GM18520 (cell line): ENCODE measurements around the gene CSNK2A1.
"Not testable (repeated sequence)": the region's sequence is repeated elsewhere in the genome, so short reads cannot be mapped to it uniquely, and the experiment has no call there.

Source experiments
- ATAC-seq: cut with Tn5 transposase; IDR thresholded peaks from one replicate; pipeline ENCODE4 v1.9.1; 2021; ENCODE audit not compliant: unreplicated experiment

The CSNK2A1 gene

DNA sequence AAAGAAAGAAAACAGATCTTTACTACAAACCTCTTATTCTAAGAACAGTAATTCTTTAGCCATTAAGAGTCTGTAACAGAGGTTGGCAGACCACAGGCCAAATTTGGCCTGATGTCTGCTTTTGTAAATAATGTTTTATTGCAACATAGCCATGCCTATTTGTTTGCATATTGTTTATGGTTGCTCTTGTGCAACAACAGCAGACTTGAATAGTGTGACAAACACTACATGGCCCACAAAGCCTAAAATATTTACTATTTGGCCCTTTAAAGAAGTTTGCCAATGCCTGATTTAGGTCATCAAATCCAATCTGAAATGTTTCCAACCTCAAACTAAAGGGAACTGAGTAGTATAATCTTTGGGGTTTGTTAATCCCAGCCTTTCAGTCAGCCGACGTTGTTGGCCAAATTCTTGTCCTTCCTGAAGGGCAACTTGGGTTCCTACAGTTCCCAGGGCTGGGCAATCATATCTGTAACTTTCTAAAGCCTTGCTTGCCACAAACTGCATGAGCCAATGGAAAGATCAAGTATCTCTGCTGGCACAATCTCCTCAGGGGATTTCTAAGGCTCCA, 47.4 kb downstream of the CSNK2A1 start:
- ATAC-seq, result no peak

GRCh38 chr20:492159-492558, 51.4 kb downstream of the CSNK2A1 start:
- ATAC-seq, result no peak

DNA sequence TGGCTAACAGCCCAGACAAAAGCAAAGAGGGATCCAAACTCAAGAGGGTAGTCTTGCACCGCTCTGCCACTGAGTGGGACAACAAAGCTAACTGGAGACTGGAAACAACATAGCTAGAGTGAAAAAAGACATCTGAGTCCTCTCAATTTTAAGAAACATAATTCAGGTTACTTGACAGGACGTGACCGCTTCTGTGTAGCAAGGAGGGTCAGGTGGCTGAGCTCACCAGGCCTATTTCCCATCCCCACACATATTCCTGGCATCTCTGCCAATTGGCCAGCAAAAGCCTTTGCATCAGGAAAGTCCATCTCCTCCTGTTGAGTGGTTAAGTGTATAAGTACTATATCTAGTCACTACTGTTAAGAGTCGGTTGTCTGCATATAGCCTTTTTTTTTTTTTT, 55.9 kb downstream of the CSNK2A1 start:
- no peak for ATAC-seq

DNA sequence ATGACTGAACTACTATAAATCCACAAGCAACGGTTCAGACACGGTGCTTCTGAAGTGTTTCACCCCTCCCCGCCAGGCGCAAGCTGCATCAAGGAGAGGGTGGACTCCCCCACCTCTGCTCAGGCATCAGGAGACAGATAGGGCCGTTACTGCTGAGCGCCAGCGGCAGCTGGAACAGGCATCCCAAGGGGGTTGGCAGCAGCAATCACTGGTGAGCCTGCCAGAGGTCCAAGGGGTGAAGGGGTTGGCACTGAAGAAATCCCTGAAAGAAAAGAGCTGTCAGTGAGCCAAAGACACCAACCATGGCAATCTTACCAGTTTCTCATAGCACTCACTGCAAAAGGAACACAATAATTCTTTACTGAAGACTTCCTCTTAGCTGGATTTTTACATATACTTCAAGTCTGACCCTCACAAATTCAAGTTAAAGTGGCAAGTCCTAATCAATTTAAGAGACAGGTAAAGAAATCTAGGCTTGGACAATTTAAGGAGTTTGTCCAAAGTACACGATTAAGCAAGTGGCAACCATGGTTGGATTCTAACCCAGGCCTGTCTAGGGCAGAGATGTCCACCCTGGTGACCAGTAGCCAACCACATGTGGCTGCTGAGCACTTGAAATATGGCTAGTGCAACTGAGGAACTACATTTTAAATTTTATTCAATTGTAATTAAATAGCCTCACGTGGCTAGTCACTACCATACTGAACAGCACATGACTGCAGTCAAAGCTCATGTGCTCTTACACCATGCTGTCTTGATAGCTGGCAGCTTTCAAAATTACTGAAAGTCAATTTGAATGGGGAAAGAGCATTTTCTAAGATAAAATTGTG, 59.6 kb downstream of the CSNK2A1 start:
- ATAC-seq, result no peak

DNA sequence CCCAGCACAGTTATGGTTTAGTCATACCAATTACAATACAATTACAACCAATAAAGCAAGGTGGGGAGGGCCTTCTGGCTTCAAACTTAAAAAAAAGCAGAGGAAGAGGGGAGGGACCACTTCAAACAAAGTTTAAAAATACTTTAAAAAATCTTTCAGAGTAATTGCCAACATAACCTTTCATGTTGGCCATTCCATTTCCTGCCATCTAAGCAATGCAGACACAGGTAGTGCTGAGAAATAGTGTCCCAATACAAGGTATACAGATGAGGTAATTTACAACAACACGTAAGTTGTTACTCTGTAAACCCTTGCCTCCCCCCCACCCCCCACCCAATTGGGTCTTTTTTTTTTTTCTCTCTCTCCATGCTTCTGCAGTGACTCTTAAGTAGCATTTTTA, 62.4 kb downstream of the CSNK2A1 start:
- no peak for ATAC-seq

GRCh38 chr20:480044-480443, 63.5 kb downstream of the CSNK2A1 start:
- no peak for ATAC-seq

- no peak for ATAC-seq
These were observed 64.1 kb downstream of the CSNK2A1 start for GRCh38 chr20:479487-479886.

GRCh38 chr20:478949-479429, 64.6 kb downstream of the CSNK2A1 start:
- no peak for ATAC-seq

GRCh38 chr20:478010-478948, 65.3 kb downstream of the CSNK2A1 start:
- no peak for ATAC-seq

GRCh38 chr20:476561-477249, 66.9 kb downstream of the CSNK2A1 start:
- ATAC-seq, result not testable (repeated sequence)

GRCh38 chr20:475463-476357, 67.9 kb downstream of the CSNK2A1 start:
- ATAC-seq, result no peak

DNA sequence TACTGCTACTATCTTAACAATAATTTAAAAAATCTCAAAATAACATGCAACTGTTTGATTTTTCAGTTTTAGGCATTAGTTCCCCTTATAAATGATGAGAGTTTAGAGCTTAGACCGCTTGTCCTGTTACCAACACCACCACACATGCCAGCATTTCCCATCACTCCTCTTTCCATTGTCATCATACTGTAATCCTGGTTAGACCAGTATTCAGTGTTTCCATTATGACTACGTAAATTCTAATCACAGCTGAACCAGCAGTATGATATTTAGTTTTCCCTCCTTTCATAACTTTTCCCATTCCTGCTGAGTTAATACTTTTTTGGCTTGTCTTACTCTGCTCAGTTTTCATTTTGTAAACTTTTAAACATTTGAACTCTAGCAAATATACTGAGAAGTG, 69.0 kb downstream of the CSNK2A1 start:
- ATAC-seq, result no peak

DNA sequence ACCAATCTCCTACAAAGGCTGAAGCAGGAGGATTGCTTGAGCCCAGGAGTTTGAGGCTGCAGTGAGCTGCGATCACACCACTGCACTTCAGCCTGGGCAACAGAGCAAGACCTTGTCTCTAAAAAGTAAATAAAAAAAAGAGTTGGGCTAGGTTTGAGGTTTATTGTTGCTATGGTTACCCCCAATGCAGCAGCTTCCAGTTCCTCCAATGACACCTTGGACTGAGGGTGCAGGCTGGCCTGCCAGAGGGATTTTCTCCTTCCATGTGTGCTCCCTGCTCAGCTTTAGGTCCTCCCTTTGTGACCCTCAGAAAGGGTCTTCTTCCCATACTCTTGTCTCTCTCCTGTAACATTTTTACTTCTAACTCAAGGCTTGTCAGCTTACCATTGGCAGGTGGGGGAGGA, 70.7 kb downstream of the CSNK2A1 start:
- ATAC-seq, result no peak

DNA sequence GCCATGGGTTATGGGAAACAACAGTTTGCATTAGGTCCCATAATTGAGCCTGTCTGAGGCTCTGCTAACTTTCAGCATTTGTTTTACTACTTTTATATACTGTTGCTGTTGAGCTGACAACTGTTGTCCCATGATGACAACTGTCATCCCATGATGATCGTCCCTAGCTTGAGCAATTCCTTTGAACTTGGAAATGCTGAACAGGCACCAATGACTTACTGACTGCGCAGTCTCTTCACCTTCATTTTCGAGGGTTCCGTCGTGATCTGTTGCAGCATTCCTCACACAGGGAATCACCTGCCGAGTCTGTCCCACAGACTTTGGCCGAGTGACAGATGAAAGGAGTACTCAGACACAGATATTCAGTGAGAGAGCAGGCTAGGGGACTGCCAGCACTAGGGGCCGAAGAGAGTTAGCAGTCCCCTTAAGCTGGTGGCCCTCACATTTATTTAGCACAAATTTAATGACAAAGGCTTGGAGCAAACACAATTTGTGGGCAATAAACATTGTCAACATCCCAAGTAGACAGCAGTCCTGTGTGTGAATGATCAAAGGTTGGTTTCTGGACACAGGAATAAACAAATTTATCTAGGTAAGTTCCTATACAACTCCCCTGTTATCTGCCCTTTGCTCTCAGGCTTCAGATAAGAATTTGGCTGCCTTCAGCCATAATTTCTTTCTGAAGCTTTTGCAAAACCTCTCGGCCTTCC, 71.3 kb downstream of the CSNK2A1 start:
- no peak for ATAC-seq

DNA sequence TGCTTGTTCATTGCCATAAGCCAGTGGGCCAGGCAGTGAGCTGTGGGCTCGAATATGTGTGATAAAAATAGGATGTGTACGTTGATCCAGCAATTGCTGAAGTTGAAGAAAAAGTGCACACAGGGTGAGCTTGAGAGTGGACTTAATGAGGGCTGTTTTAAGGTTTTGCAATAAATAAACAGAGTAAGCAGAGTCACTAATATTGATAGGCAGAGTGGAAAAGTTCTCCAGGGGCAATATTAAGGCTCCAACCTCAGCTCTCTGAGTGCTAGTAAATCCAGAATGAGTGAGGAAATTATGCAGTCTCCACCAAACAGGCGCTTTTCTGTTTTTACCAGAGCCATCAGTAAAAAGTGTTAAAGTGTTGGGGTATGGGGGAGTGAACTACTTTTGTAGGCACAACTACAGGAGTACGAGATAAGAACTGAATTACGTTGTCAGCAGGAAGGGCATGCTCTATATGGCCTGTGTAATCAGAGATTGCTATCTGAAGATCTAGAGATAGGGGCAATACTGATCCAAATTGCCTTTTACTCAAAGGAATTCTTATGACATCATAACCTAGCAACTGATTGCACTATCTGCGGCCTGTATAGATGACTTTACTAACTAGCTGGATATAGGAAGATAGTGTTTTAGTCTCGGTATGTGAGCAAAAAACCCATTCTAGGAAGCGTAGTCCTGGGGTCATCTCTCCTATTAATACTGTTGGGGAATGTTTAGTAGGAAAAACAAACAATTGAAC, 73.7 kb downstream of the CSNK2A1 start:
- ATAC-seq, result no peak

DNA sequence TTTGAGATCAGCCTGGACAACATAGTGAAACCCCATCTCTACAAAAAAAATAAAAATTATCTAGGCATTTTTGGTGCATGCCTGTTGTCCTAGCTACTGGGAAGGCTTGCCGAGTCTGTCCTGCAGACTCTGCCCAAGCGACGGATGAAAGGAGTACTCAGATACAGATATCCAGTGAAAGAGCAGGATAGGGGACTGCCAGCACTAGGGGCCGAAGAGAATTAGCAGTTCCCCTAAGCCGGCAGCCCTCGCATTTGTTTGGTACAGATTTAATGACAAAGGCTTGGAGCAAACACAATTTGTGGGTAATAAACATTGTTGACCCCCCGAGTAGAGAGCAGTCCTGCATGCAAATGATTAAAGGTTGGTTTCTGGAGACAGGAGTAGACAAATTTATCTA, 75.8 kb downstream of the CSNK2A1 start:
- ATAC-seq, result no peak

DNA sequence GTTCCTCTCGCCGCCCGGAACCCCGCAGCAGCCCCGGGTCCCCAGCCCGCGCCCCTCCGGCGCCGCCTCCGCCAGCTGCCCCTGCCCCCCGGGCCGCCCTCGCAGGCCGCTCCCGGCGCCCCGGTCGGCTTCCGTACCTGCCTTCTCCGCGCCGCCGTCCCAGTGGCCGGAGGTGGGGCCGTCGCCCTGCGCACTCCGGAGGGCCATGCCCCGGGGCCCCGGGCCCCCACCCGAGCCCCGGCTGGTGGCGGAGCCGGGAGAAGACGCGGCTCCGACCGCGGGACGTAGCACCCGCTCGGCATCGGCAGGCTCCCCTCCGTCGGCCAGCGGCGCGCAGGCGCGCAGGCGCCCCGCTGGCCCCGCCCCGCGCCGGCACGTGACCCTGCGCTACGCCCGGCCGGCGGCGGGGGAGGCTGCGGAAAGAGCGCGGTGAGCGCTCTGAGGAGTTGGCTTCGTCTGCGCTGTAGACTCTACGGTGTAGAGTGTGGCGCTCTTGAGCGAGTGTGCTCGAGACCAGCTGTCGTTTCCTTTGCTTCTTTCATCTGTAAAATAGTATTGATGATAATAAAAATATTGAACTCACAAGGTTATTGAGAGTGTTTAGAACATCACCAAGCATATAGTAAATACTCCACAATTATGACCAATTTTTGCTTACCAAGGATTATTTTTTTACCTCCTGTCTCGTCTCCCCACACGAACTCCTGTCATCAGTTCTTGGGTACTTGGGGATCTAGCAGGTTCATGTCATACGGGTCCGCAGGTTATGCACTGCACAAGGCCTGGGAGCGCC, 81.2 kb downstream of the CSNK2A1 start, which contains the start of gene TBC1D20:
Gene TBC1D20 (minus strand): TSS at position 335 of the 793 bp plus-strand sequence. CDS start 128 bp downstream, at position 207.
- ATAC-seq, result peak; percentile 89
